Right cardiac atrium (tissue), 5 donors: ENCODE results near the gene LSAMP. TPM values are rescaled to one million over a fixed set of nuclear protein-coding genes. Genes with fewer than 3 reads are reported as not detected.

Experiments
- ATAC-seq, 2 donors: fragments of 200-7000 bp; cut with Tn5 transposase; one replicate each; pipeline versions ENCODE4 v1.8.0 to v1.9.1; 2020; ENCODE audit warnings: moderate library complexity in 2 of 2, mild to moderate bottlenecking in 1 of 2
- DNase-seq, 3 donors: peaks; one replicate each; pipeline ENCODE4 v3.0.0-alpha.2; 2020
- H3K27ac ChIP-seq: one replicate; pipeline ENCODE4 v1.5.1; 2013; ENCODE audit warnings: mild to moderate bottlenecking, low read length, control low read depth, moderate library complexity
- H3K27me3 ChIP-seq: one replicate; pipeline ENCODE4 v1.6.1; 2013; ENCODE audit not compliant: control insufficient read depth, insufficient read depth
- H3K4me1 ChIP-seq: one replicate; pipeline ENCODE4 v1.6.1; 2013; ENCODE audit warnings: low read length; ENCODE audit not compliant: control insufficient read depth, insufficient read depth
- H3K4me3 ChIP-seq: one replicate; pipeline ENCODE4 v1.5.1; 2013; ENCODE audit warnings: low read length, control low read depth
- H3K9me3 ChIP-seq: one replicate; pipeline ENCODE4 v1.6.1; 2013; ENCODE audit warnings: low read length; ENCODE audit not compliant: control insufficient read depth
- WGBS: extraction: QIAGEN DNeasy Blood & Tissue Kit; methylation state at CpG from one replicate; pipeline ENCODE4 v1.1.7; 2013; 5-methylcytosine and 5-hydroxymethylcytosine counted together
- intact Hi-C, 4 donors: fragments of 100-400 bp; cut with DNase I; formaldehyde crosslinking; loops; one replicate each; pipeline versions ENCODE4 v1.11.0 to v1.14.0; 2022 to 2023
- polyA plus RNA-seq: library from polyadenylated mRNA; stranded (reverse); fragments of 200-250 nt; gene quantifications from one replicate; pipeline ENCODE4 v1.2.3, GENCODE V29; 2013
- total RNA-seq, 4 donors: library from RNA; stranded (reverse); fragmentation: NEBNext Ultra II Directional; extraction: Animal tissue kit (Norgen Biotek cat#: 25700); gene quantifications; one replicate each; pipeline ENCODE4 v1.2.1, GENCODE V29; 2021
- donor health status: healthy with polysubstance abuse.
- donor health status: DM: no; HTN: yes; CAD: no.
- donor health status: DM: no; HTN: no; CAD: no.
- donor health status: DM: no; HTN: yes; CAD: no; lungs with severe emphysema.
- donor health status: DM: yes; HTN: yes; CAD: no.

LSAMP gene
- total and polyA plus RNA-seq, 5 donors: 1.4 to 6.2 (median 3.7) TPM

DNA sequence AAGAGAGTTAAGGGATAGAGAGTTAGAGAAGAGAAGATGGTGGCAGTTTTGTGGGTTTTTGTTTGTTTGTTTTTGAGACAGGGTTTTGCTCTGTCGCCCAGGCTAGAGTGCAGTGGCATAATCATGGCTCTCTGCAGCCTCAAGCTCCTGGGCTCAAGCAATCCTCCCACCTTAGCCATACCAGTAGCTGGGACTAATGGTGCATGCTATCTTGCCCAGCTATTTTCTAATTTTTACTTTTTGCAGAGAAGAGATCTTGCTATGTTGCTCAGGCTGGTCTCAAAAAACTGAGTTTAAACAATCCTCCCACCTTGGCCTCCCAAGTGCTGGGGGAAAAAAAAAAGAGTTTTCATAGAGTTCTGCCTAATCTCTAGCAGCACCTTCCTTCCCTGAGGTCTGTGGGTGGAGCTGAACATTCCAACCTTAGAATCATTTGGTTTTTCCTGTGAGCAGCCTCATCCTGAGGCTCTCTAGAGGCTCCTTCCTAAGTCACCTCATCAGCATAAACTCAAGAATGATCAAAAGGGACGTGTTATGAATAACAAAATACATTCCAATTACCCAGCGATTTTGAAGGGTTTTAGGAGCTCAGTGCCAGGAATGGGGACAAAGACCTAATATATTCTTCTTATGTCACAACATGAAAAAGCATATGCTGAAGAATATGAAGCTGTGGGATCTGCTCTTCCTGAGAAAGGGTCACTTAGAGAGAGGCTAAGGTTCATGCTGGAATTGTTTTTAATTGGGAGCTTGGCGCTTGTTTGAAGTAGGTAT, 180.6 kb downstream of the LSAMP start:
- no peaks in the 10 kb centered on the region for H3K9me3 ChIP-seq
- WGBS: 68% methylated on average over 4 of the region's 4 CpGs
- no peaks in the 10 kb centered on the region for H3K4me1 ChIP-seq
- no peak overlapping the region for H3K27ac ChIP-seq
- DNase-seq: no peak
- H3K27me3 ChIP-seq: no peaks in the 10 kb centered on the region
- ATAC-seq: no peak
- H3K4me3 ChIP-seq: no peak overlapping the region
- intact Hi-C loops: no loop called here

DNA sequence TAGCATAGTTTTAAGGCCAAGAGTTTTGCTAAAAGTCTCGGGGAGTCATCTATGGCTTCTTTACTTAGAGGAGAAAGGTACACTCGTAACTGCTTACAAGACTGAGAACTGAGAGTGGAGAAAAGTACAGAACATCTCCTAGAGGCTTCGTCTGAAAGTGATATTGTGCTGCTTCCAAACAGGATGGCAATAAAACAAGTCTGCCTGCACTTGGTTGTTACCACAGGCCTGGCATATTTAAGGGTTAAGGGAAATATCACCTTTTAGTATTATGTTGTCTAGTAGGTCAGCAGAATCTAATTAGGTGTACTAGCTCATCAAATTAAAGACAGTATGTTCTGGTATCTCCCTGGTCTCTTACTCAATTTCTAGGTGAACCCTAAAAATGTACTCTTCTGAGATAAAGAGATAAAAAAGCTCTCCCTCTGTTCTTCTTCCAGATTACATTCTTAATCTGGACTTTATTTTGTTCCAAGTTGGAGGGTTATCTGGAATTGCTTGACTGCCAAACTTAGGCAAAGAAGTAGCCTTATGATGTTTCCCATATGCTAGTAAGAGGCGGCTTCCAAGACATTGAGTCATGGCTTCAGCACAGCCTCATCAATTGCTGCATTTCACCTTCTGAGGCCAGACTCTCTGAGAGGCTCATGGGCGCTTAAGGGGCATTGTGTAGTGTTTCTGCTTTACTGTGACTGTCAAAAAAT, 181.3 kb downstream of the LSAMP start:
- WGBS: 54% methylated on average over 5 of the region's 5 CpGs
- H3K4me3 ChIP-seq: no peak overlapping the region
- H3K9me3 ChIP-seq: no peaks in the 10 kb centered on the region
- H3K4me1 ChIP-seq: no peaks in the 10 kb centered on the region
- ATAC-seq (peak; percentile 57 to 74), DNase-seq (no peak)
- no peaks in the 10 kb centered on the region for H3K27me3 ChIP-seq
- intact Hi-C loops: no loop called here
- H3K27ac ChIP-seq: no peak overlapping the region

DNA sequence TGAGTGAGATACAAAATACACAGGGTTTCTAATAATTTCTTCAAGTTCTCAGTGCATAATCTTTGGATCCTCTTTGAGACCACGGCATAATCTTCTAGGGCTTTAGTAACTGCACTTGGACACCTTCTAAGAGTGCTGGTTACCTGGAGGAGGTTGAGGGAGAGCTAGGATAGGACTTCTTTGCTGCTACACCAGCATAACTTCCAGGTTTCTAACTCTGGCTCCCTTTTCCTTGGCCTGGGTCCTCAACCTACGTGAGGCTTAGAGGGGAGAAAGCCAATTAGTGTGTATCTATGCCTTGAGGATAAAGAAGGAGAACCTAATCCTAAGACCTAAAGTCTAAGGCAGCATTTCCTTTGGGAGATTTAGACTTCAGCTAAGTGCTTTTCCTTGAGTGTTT, 184.8 kb downstream of the LSAMP start:
- intact Hi-C loops: no loop called here

DNA sequence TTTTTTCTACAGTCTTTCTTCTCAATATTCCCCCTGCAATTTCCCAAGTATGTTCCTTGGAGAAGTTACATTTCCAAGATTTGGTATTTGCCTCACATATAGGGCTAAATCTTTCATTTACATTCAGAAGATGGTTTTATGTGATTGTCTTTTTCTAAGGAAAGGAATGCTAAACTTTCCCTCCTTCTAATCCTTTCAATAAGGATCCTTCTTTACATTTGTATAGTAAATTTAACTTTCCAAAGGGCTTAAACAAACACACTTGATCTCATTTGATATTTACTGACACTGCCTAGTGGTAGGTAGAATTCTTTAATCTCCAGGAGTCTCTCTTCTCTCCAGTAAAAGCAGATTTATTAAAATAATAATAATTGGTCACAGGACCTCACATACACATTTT, 185.3 kb downstream of the LSAMP start:
- Histone ChIP-seq H3K9me3 (no peaks in the 10 kb centered on the region), H3K4me1 (no peaks in the 10 kb centered on the region), H3K27ac (no peak overlapping the region), H3K27me3 (no peaks in the 10 kb centered on the region), H3K4me3 (no peak overlapping the region)
- intact Hi-C loops: no loop called here
- DNase-seq (no peak), ATAC-seq (no peak)

More for the DNA sequence above, 184.8 kb downstream of the LSAMP start:
- H3K9me3 ChIP-seq: no peaks in the 10 kb centered on the region
- WGBS: 72% methylated on average over 2 of the region's 2 CpGs
- H3K27ac ChIP-seq: no peak overlapping the region
- no peaks in the 10 kb centered on the region for H3K4me1 ChIP-seq
- no peak for DNase-seq
- no peaks in the 10 kb centered on the region for H3K27me3 ChIP-seq
- ATAC-seq: no peak
- no peak overlapping the region for H3K4me3 ChIP-seq

DNA sequence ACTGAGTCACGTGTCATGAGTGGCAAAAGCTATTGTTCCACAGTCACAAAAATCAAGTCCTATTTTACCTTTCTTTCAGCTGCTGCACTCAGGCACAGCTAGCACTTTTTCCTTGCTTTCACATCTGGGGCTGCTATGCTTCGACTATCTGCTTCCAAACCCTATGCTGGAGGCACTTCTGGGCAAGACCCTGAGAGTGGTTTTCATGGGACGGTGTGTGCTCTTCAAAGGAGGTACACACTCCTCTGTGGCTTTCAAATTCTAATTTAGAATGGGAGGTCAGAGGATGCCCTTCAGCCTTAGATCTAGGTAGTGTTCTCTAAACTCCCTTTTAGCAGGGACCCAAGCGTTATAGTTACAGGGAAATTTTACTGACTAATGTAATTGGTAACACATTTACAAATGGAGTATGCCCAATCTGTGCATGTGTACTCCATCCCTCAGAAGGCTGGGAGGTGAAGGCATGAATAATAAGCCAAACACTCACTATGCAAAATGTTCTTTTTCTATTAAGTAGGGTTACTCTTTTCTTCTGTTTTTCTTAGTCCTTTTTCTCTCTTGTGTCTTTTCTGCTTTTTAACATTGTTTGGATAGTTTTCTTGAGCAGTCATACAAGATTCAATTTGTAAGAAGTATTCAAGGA, 188.3 kb downstream of the LSAMP start:
- DNase-seq (no peak), ATAC-seq (no peak)
- H3K27me3 ChIP-seq: no peaks in the 10 kb centered on the region
- H3K4me1 ChIP-seq: peaks cover 1% of the 10 kb centered on the region
- no peak overlapping the region for H3K4me3 ChIP-seq
- intact Hi-C loops: no loop called here
- H3K27ac ChIP-seq: no peak overlapping the region
- WGBS: 61% methylated on average over 4 of the region's 4 CpGs
- H3K9me3 ChIP-seq: no peaks in the 10 kb centered on the region

DNA sequence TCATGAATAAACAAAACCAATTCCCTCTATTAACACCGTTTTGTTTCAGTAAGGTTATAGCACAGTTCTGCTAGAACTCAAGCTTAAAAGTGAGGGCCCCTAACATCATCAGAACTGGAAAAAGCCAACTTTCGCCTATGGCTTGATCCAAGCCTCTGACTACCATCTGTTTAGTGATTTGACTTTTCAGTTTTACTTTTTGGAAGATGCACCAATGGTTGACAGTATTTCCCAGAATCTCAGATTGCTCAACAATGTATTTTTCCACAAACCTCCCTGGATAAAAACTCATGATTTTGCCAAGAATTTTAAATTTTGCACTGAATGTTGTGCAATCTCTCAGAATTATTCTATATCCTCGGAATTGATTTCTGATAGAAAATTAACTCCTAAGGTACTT, 190.7 kb downstream of the LSAMP start:
- Histone ChIP-seq H3K27ac (no peak overlapping the region), H3K4me3 (no peak overlapping the region), H3K4me1 (peaks cover 2% of the 10 kb centered on the region), H3K9me3 (no peaks in the 10 kb centered on the region), H3K27me3 (no peaks in the 10 kb centered on the region)
- WGBS: 52% methylated on average over 3 of the region's 3 CpGs
- intact Hi-C loops: no loop called here
- ATAC-seq (peak; percentile 61 to 74), DNase-seq (no peak)

DNA sequence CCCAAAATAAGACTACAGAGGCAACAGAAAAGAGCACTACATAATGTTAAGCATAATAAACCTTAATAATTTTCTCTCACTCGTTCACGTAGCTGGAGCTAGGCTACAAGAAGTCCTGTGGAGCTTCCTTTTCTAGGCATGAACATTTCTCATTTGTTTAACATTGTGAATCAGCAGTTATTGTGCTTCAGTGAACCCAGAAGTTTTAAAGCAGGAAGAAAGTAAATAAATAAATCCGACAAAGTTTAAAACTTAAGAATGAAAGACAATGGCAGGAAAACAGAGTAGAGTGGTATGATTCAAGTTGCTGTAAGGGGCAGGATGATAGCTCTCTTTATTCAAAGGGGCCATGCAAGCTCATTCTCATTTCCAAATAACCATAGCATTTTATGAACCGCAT, 191.8 kb downstream of the LSAMP start:
- 55% methylated on average over 4 of the region's 4 CpGs for WGBS
- ATAC-seq: no peak

DNA sequence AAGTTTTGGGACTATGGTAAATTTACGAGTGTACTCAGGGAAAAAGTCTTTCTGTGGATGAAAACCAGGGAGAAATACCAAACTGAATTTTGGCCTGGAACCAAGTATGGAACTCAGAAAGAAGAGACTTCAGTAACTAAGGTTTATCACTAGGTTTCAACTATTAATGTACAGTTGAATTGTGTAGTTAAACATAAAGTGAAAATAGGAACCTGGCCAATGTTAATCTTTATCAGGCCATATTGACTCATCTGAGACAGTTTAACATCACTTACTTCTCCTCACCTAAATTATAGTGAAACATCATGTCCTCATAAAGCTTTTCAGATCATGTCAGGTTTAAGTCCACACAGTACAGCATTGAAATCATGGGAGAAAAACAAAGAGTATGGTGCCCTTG, 197.7 kb downstream of the LSAMP start:
- 61% methylated on average over 1 of the region's 1 CpG for WGBS
- Histone ChIP-seq H3K27me3 (no peaks in the 10 kb centered on the region), H3K4me3 (no peak overlapping the region), H3K27ac (no peak overlapping the region), H3K9me3 (no peaks in the 10 kb centered on the region), H3K4me1 (peaks cover 2% of the 10 kb centered on the region)
- intact Hi-C loops: no loop called here
- DNase-seq (no peak), ATAC-seq (no peak)

More for the DNA sequence above, 191.8 kb downstream of the LSAMP start:
- no peak for DNase-seq
- Histone ChIP-seq H3K9me3 (no peaks in the 10 kb centered on the region), H3K4me1 (peaks cover 2% of the 10 kb centered on the region), H3K27me3 (no peaks in the 10 kb centered on the region), H3K27ac (no peak overlapping the region), H3K4me3 (no peak overlapping the region)
- intact Hi-C loops: no loop called here

DNA sequence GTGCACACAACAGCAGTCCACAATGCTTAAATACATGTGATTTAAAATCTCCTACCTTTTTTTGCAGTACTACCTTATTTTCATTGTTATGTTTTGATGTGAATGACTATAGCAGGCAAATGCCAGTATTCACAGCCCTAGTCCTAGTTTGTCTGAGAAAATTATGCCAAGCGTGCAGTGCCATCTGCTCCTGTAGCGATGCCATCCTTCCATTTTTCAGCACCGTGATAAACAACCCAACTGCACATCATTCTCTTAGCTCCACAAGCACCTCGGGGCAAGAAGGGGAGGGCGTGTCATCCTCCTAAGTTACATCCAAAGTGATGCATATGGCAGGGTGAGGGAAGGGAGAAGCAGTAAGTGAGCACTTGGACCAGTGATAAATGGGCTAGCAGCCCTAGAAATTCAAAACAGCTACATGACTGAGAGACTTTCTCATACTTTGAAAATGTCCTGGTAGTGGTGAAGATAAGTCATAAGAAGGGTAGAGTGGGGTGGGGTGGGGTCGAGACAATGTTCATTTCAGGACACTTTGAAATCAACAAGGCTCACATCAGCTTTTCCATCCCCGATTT, 198.8 kb downstream of the LSAMP start:
- H3K9me3 ChIP-seq: no peaks in the 10 kb centered on the region
- H3K27ac ChIP-seq: no peak overlapping the region
- ATAC-seq (no peak), DNase-seq (no peak)
- intact Hi-C loops: no loop called here
- WGBS: 81% methylated on average over 7 of the region's 7 CpGs
- H3K4me3 ChIP-seq: no peak overlapping the region
- no peaks in the 10 kb centered on the region for H3K27me3 ChIP-seq
- H3K4me1 ChIP-seq: no peaks in the 10 kb centered on the region

DNA sequence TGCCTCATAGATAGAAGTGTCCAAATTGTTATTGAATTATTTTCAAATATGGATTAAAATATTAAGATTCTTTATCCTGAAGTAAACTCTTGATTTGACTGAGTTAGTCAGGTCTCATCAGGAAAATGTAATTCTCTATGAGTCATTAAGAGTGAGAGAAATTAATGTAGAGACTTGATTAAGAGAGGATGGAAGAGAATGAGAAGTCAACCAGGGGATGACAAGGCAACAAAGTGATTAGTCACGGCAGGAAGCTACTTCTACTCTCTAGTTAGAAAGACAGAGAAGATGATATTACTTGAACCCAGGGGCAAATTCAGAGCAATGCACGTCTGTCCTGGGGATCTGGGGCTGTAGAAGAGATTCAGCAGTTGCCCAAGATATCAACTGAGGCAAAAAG, 202.5 kb downstream of the LSAMP start:
- no peak for ATAC-seq
- WGBS: 70% methylated on average over 2 of the region's 2 CpGs

DNA sequence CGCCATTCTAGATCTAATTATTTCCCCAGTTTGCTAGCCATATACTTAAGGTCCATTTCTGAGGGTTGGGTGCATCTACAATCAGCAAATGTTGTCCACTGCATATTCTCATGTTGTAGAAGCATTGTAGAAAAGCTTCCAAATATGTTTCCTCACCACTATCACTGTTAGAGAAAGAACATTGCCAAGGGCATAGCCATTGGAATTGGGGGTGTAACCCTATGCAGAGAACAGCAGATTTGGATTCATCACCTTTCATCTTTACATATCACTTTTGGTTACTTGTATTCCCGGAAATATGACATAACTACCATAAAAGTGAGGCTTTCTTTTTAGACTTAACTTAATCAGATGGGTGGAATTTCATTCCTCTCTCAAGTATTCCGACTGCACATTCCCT, 203.6 kb downstream of the LSAMP start:
- intact Hi-C loops: no loop called here
- no peak overlapping the region for H3K27ac ChIP-seq
- no peak overlapping the region for H3K4me3 ChIP-seq
- DNase-seq (no peak), ATAC-seq (no peak)
- no peaks in the 10 kb centered on the region for H3K27me3 ChIP-seq
- H3K4me1 ChIP-seq: no peaks in the 10 kb centered on the region
- no peaks in the 10 kb centered on the region for H3K9me3 ChIP-seq
- 76% methylated on average over 3 of the region's 3 CpGs for WGBS

More for the DNA sequence above, 202.5 kb downstream of the LSAMP start:
- H3K4me1 ChIP-seq: no peaks in the 10 kb centered on the region
- intact Hi-C loops: no loop called here
- no peak overlapping the region for H3K27ac ChIP-seq
- no peak for DNase-seq
- H3K27me3 ChIP-seq: no peaks in the 10 kb centered on the region
- no peak overlapping the region for H3K4me3 ChIP-seq
- no peaks in the 10 kb centered on the region for H3K9me3 ChIP-seq
